ENCODE measurements around the gene SGTB. TPM values are rescaled to one million over a fixed set of nuclear protein-coding genes. Genes with fewer than 3 reads are reported as not detected.
"Not testable (repeated sequence)": the region's sequence is repeated elsewhere in the genome, so short reads cannot be mapped to it uniquely, and the experiment has no call there.

Gene SGTB
- polyA plus RNA-seq, 1 donor (not counting 4 experiments of a cell fraction or from before 2014, with no cell fraction given), result 10.4 TPM

- DNase-seq (ENCODE audit: low read depth, low spot score) (no peak), FAIRE-seq (no peak)
- dilution Hi-C loops (cut with MboI; ENCODE audit: extremely low pct_ligation_motif_present, low sequenced_read_pairs), result no loop called here
- H3K4me2 ChIP-seq (ENCODE audit: control insufficient read depth, extremely low read depth, insufficient read depth, low read depth, low read length), result no peak overlapping the region
- H3K27ac ChIP-seq (ENCODE audit: control insufficient read depth, insufficient read depth, low read length), result no peak overlapping the region
- TF ChIP-seq EZH2 (IDR thresholded peaks at IDR 0.05; ENCODE audit: low read length), result no peak
- TF ChIP-seq, protein P1, sequence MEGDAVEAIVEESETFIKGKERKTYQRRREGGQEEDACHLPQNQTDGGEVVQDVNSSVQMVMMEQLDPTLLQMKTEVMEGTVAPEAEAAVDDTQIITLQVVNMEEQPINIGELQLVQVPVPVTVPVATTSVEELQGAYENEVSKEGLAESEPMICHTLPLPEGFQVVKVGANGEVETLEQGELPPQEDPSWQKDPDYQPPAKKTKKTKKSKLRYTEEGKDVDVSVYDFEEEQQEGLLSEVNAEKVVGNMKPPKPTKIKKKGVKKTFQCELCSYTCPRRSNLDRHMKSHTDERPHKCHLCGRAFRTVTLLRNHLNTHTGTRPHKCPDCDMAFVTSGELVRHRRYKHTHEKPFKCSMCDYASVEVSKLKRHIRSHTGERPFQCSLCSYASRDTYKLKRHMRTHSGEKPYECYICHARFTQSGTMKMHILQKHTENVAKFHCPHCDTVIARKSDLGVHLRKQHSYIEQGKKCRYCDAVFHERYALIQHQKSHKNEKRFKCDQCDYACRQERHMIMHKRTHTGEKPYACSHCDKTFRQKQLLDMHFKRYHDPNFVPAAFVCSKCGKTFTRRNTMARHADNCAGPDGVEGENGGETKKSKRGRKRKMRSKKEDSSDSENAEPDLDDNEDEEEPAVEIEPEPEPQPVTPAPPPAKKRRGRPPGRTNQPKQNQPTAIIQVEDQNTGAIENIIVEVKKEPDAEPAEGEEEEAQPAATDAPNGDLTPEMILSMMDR (optimal IDR thresholded peaks at IDR 0.05 in 1 of 3, IDR thresholded peaks at IDR 0.05 in 1 of 3, conservative IDR thresholded peaks at IDR 0.05 in 1 of 3; ENCODE audit: extremely low read depth in 1 of 3, insufficient read depth in 2 of 3, low read length in 3 of 3), result no peak
- H3K4me1 ChIP-seq (ENCODE audit: control insufficient read depth, extremely low read depth, insufficient read depth, low read length), result no peaks in the 10 kb centered on the region
- H4K20me1 ChIP-seq (ENCODE audit: control insufficient read depth, extremely low read depth, insufficient read depth, low read length), result no peaks in the 10 kb centered on the region
- H3K36me3 ChIP-seq (ENCODE audit: control insufficient read depth in 2 of 2, extremely low read depth in 1 of 2, insufficient read depth in 2 of 2, low read length in 2 of 2), result no peaks in the 10 kb centered on the region
- H3K27me3 ChIP-seq (ENCODE audit: control insufficient read depth, extremely low read depth, insufficient read depth, low read length), result no peaks in the 10 kb centered on the region
- no peak overlapping the region for H3K4me3 ChIP-seq (ENCODE audit: control insufficient read depth in 2 of 3, extremely low read depth in 1 of 3, insufficient read depth in 2 of 3, low read depth in 1 of 3, low read length in 3 of 3)
- H3K9me1 ChIP-seq (ENCODE audit: control insufficient read depth, extremely low read depth, insufficient read depth, low read length), result no peaks in the 10 kb centered on the region
- H3K9me3 ChIP-seq (ENCODE audit: control insufficient read depth, low read depth, low read length), result no peaks in the 10 kb centered on the region
- no peak overlapping the region for H2AFZ ChIP-seq (ENCODE audit: control insufficient read depth, low read length)
- peaks cover 36% of the 10 kb centered on the region for H3K79me2 ChIP-seq (ENCODE audit: control insufficient read depth, insufficient read depth, low read length)
- no peak overlapping the region for H3K9ac ChIP-seq (ENCODE audit: control insufficient read depth, extremely low read depth, insufficient read depth, low read length)
Measured at GRCh38 chr5:65734921-65735320, 13.0 kb upstream of the SGTB start.

GRCh38 chr5:65734196-65734775 is 12.4 kb upstream of the SGTB start:
- dilution Hi-C loops (cut with MboI; ENCODE audit: extremely low pct_ligation_motif_present, low sequenced_read_pairs); H3K4me3 ChIP-seq (ENCODE audit: control insufficient read depth in 2 of 3, extremely low read depth in 1 of 3, insufficient read depth in 2 of 3, low read depth in 1 of 3, low read length in 3 of 3); H3K9me1 ChIP-seq (ENCODE audit: control insufficient read depth, extremely low read depth, insufficient read depth, low read length); H4K20me1 ChIP-seq (ENCODE audit: control insufficient read depth, extremely low read depth, insufficient read depth, low read length); H3K27me3 ChIP-seq (ENCODE audit: control insufficient read depth, extremely low read depth, insufficient read depth, low read length); H3K4me2 ChIP-seq (ENCODE audit: control insufficient read depth, extremely low read depth, insufficient read depth, low read depth, low read length); H2AFZ ChIP-seq (ENCODE audit: control insufficient read depth, low read length); FAIRE-seq; H3K9me3 ChIP-seq (ENCODE audit: control insufficient read depth, low read depth, low read length); H3K9ac ChIP-seq (ENCODE audit: control insufficient read depth, extremely low read depth, insufficient read depth, low read length); H3K36me3 ChIP-seq (ENCODE audit: control insufficient read depth in 2 of 2, extremely low read depth in 1 of 2, insufficient read depth in 2 of 2, low read length in 2 of 2); H3K27ac ChIP-seq (ENCODE audit: control insufficient read depth, insufficient read depth, low read length); DNase-seq (ENCODE audit: low read depth, low spot score); H3K4me1 ChIP-seq (ENCODE audit: control insufficient read depth, extremely low read depth, insufficient read depth, low read length): not testable (repeated sequence)
- peaks cover 30% of the 10 kb centered on the region for H3K79me2 ChIP-seq (ENCODE audit: control insufficient read depth, insufficient read depth, low read length)

DNA sequence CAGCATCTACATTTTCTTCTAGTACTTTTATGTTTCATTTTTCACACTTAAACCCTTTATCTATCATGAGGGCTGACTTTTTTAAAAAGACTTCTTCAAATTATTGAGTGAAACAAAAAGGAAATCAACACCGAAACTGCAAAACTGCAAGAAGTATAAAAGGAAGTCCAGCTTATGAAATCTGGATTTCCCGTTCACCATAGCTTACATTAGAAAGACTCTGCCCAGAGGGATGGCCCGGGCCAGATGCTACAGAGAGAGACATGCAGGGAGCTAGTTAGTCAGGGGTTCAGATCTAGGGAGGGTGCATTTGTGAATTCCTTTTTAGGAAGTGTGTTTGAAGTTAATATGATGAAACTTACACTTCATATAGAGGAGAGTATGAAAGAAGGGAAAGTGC is 10.1 kb upstream of the SGTB start:
- H3K4me2 ChIP-seq (ENCODE audit: control insufficient read depth, extremely low read depth, insufficient read depth, low read depth, low read length); H3K9me1 ChIP-seq (ENCODE audit: control insufficient read depth, extremely low read depth, insufficient read depth, low read length); H3K9ac ChIP-seq (ENCODE audit: control insufficient read depth, extremely low read depth, insufficient read depth, low read length); H4K20me1 ChIP-seq (ENCODE audit: control insufficient read depth, extremely low read depth, insufficient read depth, low read length); DNase-seq (ENCODE audit: low read depth, low spot score); H3K4me1 ChIP-seq (ENCODE audit: control insufficient read depth, extremely low read depth, insufficient read depth, low read length); FAIRE-seq; H3K27ac ChIP-seq (ENCODE audit: control insufficient read depth, insufficient read depth, low read length); H3K36me3 ChIP-seq (ENCODE audit: control insufficient read depth in 2 of 2, extremely low read depth in 1 of 2, insufficient read depth in 2 of 2, low read length in 2 of 2); H3K4me3 ChIP-seq (ENCODE audit: control insufficient read depth in 2 of 3, extremely low read depth in 1 of 3, insufficient read depth in 2 of 3, low read depth in 1 of 3, low read length in 3 of 3); H3K9me3 ChIP-seq (ENCODE audit: control insufficient read depth, low read depth, low read length); H2AFZ ChIP-seq (ENCODE audit: control insufficient read depth, low read length); H3K27me3 ChIP-seq (ENCODE audit: control insufficient read depth, extremely low read depth, insufficient read depth, low read length); dilution Hi-C loops (cut with MboI; ENCODE audit: extremely low pct_ligation_motif_present, low sequenced_read_pairs): not testable (repeated sequence)
- H3K79me2 ChIP-seq (ENCODE audit: control insufficient read depth, insufficient read depth, low read length), result peaks cover 25% of the 10 kb centered on the region

Measured in keratinocyte (primary cell).